HG02885 (cell line): ENCODE data around the gene CTSS.
"Not testable (repeated sequence)": the region's sequence is repeated elsewhere in the genome, so short reads cannot be mapped to it uniquely, and the experiment has no call there.

ENCODE experiments used
- ATAC-seq: cut with Tn5 transposase; IDR thresholded peaks from one replicate; pipeline ENCODE4 v1.9.1; 2021; ENCODE audit warnings: mild to moderate bottlenecking; ENCODE audit not compliant: unreplicated experiment, poor library complexity

Gene CTSS

DNA sequence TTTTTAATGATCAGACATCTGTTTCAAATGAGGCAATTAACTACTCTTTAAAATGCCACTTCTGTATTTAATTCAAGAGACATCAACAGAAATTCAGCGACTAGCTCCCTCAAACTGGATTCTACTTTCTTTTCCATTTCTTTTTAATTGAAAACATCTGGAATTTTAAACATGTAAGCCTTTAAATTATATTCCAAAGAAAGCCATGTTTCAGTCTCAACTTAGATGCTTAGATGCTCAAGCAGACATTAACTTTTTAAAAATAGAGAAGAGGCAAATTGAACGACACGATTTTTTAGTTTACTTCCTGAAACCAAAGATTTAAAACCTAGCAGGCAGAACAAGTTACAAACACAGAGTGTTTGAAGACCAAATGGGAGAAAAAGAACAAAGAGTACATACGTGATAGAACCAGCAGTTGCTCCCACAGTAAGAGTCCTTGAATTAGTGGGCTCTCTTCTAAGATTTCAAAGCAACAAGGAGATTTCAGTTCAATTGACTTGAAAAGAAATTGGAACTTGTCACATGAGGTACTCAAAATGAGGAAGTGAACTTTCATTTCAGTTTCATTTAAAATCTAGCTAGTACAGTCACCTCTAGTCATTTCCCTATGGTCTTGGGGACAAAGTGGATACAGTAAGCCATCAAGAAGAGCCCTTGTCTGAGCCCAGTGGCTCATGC lies at the start of gene CTSS:
Gene CTSS (minus strand): TSS at position 483 of the 681 bp plus-strand sequence. CDS start 1,015 bp downstream, outside the sequence.
- ATAC-seq, result peak; percentile 87

DNA sequence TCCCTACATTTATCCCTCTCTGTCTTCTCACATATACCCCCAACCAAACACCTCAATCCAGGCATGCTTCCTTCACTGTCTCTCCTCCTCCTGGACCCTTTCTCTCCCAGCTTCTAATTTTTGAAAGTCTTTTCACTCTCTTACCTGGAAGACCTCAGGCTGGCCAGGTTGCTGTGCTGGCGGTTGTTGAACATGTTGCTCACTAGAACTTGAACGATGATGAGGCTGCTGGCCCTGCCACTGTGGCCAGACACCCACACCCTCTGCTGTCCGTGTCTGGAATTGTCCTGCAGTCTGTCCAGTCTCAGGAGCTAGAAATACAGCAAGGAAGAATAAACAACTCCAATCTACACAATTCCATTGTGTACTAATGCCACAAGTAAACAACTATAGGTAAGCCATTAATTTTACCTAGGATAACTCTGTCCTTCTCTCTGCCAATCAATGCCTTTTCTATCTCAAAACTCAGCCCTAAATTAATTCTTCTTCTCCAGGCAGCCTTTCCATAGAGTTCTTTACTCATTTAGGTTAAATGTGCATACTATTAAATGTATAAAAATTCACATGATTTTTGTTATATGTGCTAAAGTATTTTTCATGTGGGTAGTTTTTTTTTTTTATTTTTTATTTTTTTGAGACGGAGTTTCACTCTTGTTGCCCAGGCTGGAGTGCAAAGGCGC lies 47.6 kb upstream of the CTSS start:
- ATAC-seq, result no peak

DNA sequence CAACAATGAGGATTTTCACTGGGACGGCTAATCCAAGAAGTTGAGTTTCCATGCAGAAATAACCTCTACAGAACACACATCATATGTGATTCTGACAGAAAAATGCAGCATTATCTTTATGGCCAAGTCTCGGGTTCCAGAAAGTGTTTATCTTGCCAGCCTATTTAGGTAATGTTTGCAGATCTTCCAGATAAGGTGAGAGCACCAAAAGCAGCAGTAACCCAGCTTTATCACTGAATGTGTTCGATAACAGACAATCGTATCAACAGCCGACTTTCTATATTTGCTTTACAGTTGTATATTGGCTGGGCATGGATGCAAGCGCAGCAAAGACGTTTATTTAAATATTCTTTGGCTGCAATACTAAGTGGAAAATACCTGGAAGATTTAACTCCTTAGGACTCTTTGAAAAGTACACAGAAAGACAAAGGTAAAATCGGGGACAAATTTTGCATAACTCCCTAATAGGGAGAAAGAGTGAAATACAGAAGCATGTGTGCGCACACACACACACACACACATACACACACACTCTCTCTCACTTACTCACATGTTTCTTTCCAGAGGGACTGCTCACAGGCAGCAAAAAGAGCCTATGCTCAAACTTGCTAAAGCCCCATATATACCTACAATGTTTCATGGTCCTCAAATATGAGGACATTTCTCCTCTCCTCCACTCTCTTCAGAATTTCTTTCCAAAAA lies 45.5 kb upstream of the CTSS start:
- no peak for ATAC-seq

DNA sequence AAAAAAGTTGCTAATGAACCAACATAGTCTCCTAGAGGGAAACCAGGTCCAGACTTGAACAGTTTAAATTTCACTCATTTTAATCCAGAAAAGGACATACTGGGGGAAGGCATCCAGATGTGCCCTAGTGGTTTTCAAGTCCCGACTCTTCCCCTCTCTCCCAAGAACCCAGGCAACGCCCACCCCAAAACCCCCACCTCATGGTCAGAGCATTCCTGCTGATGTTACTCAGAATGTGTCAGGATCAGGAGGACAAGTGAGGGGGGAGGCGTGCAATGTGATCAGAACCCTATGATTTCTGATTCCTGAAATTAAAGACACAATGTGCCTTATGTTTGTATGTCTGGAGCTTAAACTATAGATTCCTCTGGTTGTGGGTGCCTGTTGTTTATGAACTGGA lies 44.1 kb upstream of the CTSS start:
- no peak for ATAC-seq

DNA sequence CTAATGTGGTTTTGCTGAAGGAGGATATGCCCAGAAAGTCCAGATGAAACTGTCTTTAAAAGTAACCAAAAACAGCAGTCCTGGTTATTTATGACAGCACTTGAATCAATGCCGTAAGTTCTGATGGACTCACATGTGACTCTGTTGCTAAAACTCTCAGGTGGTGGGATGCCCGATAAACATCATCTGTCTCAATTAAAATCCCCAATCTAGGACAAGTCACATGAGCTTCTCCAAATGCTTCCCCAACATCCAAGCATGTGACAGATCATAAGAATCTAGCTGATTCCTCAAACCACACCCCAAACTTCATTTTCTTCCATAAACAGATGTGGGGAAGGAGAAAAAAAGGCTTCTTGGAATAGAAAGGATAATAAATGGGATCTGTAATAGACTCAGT lies 43.3 kb upstream of the CTSS start:
- ATAC-seq, result no peak

DNA sequence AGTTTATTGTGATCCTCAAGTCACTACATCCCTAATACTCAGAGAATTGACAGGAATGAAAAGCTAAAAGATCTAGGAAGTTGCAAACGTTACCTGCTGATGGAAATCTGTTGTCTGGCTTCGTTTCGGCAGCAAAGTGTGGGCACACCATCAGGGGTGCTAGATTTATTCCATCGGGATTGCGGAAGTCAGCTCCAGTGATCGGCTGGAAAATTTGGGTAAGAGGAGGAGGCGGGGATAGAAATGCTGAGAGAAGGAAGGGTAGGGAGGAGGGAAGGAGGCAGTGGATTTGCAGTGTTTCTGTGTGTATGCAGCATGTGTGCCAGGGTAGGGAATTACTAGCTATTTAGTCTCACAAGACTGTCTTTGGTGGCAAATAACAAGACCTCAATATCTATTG lies 42.5 kb upstream of the CTSS start, which contains the start of gene CTSK:
Gene CTSK (minus strand): TSS at position 140 of the 400 bp plus-strand sequence. CDS start 1,455 bp downstream, outside the sequence.
- ATAC-seq, result no peak

DNA sequence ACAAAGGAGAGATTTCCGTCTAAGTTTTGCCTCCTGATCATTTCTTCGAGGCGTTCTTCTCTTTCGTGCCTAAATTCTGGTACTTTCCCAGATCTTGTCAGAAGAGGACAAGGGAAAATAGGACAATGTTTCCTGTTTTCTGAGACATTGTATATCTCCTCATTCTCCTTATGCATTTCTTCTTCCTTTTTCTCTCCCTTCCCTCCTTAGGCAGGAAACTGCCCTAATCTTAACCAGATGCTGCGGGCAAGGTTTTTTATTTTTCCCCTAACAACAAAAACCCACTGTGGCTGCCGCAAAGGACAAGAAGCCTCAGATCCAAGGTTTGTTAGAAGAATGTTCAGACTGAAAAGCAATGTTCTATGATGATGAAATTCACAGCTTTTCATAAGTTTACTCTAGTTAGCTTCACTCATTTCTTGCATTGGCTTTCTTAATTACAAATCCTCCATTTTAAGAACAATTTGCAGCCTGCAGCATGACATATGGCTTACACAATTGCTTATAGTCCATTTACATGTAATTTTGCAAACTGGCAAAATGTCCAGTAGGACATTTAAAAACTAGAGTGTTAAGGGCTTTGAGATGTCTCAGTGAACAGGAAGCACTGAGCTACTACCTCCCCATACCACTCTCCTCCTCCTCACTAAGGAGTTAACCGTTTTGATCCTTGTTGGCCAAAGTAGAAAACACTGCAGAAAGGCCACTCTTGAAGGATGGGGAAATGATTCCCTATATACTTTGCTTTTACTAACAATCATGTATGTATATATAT lies 41.9 kb upstream of the CTSS start:
- ATAC-seq, result no peak

DNA sequence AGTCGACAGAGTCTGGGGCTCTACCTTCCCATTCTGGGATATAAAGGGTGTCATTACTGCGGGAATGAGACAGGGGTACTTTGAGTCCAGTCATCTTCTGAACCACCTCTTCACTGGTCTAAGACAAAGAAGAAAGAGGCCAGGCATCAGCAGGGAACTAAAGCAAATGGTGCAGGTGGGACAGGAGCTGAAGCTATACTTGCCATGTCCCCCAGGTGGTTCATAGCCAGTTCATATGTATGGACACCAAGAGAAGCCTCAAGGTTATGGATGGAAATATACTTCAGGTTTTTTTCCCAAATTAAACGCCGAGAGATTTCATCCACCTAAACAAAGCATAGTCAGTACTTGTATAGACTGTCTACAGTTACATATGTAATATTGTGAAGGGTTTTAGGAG lies 40.3 kb upstream of the CTSS start:
- no peak for ATAC-seq

DNA sequence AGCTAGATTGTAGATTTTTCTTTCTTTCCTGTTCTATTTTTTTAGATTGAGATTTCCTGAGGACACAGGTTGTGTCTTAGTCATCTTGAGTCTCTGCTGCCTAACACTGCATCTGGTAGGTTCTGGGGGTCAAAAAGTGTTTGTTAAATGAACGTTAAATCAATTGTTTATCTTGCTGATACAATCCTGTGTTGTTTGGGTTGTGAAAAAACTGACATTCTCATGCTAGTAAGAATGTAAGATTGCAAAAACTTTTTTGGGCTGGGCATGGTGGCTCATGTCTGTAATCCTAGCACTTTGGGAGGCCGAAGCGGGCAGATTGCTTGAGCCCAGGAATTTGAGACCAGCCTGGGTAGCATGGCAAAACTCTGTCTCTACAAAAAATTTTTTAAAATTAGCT lies 39.1 kb upstream of the CTSS start:
- ATAC-seq, result no peak

DNA sequence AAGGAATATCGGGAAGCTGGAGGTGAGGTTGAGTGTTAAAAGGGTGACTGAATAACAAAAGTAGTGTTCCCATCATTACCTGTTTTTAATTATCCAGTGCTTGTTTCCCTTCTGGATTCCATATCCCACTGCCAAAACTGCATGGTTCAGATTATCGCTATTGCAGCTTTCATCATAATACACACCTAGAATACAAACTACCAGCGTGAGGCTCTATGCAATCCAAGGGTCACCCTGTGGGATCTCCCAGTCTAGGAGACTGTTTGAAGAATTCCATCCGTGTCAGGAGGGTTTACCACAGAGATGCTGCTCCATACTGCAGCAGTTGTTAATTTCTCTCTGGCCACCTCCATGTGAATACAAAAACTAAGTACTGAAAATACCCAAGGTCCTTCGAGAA lies 33.5 kb upstream of the CTSS start:
- no peak for ATAC-seq

DNA sequence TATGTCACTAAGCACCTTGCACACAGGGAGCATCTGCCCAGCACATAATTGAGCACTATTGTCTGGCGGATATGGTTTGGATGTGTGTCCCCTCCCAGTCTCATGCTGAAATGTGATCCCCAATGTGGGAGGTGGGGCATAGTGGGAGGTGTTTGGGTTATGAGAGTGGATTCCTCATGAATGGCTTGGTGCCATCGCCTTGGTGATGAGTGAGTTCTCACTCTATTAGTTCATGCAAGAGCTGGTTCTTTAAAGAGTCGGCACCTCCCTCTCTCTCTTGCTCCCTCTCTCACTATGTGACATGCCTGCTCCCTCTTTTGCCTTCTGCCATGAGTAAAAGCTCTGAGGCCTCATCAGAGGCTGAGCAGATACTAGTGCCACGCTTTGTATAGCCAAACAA lies 32.9 kb upstream of the CTSS start:
- ATAC-seq, result no peak

DNA sequence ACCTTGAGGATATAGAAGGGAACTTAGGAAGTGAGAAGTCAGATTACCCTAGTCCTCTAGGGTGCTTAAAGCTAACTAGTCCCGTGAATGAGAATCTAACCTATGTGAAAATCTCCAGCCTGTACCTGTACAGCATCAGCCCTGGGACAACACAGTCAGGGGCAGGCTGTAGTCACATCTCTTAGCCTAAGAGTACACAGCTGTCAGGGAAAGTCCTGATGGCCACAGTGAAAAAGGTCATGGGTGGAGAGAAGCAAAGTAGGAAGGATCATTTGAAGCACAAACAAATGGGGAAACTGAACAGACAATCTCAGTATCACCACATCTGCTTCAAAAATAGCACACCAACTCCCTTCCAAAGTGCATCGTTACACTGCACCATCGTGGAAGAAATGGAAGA lies 30.8 kb upstream of the CTSS start:
- no peak for ATAC-seq

DNA sequence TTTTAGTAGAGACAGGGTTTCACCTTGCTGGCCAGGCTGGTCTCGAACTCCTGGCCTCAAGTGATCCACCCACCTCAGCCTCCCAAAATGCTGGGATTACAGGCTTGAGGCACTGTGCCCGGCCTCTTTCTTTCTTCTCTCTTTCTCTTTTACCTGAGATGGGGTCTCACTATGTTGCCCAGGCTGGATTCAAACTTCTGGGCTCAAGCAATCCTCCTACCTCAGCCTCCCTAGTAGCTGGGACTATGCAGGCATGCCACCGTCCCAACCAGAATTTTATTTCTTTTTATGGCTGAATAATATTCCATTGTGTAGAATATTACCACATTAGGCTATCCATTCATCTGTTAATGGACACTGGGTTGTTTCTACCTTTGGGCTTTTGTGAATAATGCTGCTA lies 28.2 kb upstream of the CTSS start:
- ATAC-seq, result not testable (repeated sequence)

DNA sequence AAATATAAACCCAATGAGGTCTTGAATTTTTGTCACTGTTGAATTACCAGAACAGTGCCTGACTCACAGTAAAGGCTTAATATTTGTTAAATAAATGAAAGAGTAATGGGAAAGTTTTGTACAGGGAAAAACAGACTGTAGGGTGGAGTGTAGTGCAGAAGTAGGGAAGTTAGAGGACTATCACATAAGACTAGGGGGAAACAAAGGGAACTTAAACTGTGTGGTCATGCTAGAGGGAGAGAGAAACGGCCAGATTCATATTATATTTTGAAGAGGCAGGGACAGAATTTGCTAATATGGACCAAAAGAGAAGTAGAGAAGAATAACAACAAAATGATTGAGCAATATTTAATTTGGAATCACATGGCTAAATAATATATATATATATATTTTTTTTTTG lies 27.6 kb upstream of the CTSS start:
- ATAC-seq, result no peak

DNA sequence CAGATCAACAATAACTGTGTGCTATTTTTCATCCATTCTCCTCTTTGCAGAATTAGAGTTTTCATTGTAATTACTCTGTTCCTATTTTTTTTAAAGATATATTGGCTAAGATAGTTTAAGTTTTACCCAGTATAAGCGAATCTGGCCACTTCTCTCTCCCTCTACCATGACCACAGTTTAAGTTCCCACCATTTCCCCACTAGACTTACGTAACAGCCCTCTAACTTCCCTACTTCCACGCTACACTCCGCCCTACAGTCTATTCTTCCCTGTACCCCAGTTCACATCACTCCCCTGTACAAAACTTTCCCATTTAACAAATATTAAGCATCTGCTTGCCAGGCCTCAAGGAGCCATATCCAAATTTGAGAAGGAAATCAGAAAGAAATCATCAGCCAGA lies 26.0 kb upstream of the CTSS start:
- no peak for ATAC-seq

DNA sequence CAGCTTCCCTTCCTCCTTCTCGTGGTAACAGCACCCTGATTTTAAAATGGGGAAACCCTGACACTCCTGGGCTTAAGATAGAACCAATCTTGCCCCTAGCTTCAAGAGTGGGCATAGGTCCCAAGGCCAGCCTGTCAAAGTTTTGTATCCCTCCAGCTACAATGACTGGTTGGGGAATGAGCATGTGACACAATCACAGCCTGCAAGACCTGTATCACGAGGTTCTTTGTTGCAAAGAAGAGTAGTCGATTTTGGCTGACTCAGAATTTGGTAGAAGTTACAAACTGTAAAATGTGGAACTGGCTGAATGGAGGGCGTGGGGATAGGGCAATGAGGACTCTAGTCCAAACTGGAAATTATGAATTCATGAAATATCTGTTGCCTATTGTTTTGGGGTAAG lies 23.8 kb upstream of the CTSS start:
- no peak for ATAC-seq

DNA sequence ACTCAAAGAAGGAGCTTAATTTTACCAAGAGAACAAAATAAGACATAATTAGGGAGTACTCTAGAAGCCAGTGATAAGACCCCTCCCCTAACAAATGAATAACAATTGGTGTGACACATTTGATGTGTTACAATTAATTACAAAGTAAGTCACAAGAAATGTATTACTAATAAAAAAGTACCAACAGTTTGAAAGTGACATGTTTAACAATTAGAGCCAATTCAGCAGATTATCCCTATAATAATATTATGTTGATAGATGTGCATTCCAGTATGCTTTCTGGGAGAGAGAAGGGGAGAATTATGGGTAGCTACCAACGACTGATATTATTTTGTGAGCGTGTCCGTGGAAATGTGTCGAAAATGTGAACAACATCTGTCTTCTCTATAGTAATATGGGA lies 23.4 kb upstream of the CTSS start:
- no peak for ATAC-seq

DNA sequence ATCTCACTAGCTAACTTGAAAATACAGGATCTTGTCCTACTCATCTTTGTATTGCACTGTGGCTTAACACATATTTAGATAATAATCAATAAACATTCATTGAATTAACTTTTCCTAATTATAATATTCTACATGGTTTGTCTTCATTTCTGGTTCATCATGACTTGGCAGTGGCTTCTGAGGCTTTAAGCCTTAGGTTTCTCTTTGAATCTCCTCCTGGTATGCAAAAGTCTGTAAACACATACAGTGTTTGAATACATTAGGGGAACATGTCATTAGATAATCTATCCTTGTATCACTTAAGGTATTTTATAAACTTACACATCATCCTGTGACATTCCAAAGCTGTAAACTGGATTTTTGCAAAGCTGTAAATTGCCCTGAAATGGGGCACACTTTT lies 21.9 kb upstream of the CTSS start:
- no peak for ATAC-seq

DNA sequence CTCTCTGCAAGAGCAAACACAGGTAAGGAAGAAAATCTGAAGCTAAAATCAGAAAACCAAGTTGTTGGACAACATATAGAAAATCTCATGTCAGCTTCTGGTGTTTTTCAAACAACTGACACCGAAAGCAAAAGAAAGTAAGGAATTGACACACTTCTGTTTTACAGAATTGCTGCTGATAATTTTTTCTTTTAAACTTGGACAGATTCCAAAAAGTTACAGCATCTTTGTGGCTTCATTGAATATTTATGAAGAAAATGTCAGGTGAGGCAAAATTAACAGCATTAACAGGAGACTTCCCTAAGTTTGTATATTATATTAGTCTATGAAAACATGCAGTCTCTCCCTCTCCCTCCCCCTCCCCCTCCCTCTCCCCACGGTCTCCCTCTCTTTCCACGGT lies 14.9 kb upstream of the CTSS start:
- no peak for ATAC-seq

DNA sequence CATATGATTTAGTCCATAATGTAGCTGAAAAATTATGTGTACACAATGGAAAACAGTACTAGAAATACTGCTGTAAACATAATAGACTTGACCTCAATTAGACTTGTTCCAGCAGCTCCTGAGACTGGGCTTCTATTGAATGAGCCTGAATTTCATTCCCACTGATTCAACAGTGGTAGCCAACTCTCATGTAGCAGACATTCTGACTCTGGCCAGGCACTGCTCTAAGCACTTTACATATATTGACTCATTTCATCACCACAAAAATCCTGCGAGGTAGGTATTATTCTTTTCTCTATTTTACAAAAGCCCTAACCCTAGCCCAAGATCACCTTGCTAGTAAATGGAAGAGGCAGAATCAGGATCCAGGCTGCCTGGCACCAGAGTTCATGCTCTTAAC lies 12.8 kb upstream of the CTSS start:
- no peak for ATAC-seq

DNA sequence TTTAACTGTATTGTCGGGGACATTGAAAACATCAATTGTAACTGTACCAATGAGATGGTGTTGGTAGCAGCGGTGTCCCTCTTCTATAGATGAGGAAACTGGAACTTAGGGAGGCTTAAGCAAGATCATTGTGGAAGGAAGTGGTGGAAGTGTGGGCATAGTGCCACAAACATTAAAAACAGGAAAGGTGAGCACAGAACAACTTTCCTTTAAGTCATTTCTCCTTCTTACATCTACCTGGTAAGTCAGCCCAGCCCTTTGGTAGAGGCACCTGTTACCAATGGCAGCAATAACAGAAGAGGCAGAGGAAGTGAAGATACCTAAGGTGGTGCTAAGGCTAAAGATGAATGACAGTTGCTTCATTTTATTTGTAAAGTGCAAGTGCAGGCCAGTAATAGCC lies 12.0 kb upstream of the CTSS start:
- ATAC-seq, result no peak
